ENCODE data around the gene CCL11.

CCL11 gene

GRCh38 chr17:34285286-34285792, at the start of gene CCL11:
Gene CCL11, plus strand, starts transcription at chr17:34285742. Its CDS starts 67 bp downstream, at chr17:34285809.
- no peak within 1 kb of the TSS for H3K27ac ChIP-seq (ENCODE audit: low read depth in 2 of 2, low read length in 2 of 2)
- H3K27me3 ChIP-seq (ENCODE audit: control insufficient read depth in 2 of 2, insufficient read depth in 2 of 2, low read length in 2 of 2), result no peaks in the 10 kb centered on the region
- peaks cover 0 to 2% of the 10 kb centered on the region in 2 donors for H3K9me3 ChIP-seq (ENCODE audit: control insufficient read depth in 2 of 2, low read length in 2 of 2)
- H3K4me1 ChIP-seq (ENCODE audit: control insufficient read depth in 2 of 2, insufficient read depth in 2 of 2, low read length in 2 of 2), result no peaks in the 10 kb centered on the region
- H3K4me3 ChIP-seq (ENCODE audit: low read length in 2 of 2), result no peak within 1 kb of the TSS
- no peaks in the 10 kb centered on the region for H3K36me3 ChIP-seq (ENCODE audit: control insufficient read depth in 2 of 2, insufficient read depth in 2 of 2, low read length in 2 of 2)
- H3K9ac ChIP-seq (ENCODE audit: low read depth in 1 of 2, low read length in 2 of 2), result no peak within 1 kb of the TSS

GRCh38 chr17:34236281-34236892, 49.2 kb upstream of the CCL11 start:
- Histone ChIP-seq H3K27ac (ENCODE audit: low read depth in 2 of 2, low read length in 2 of 2) (no peak overlapping the region), H3K27me3 (ENCODE audit: control insufficient read depth in 2 of 2, insufficient read depth in 2 of 2, low read length in 2 of 2) (no peaks in the 10 kb centered on the region), H3K9me3 (ENCODE audit: control insufficient read depth in 2 of 2, low read length in 2 of 2) (no peaks in the 10 kb centered on the region), H3K9ac (ENCODE audit: low read depth in 1 of 2, low read length in 2 of 2) (no peak overlapping the region), H3K4me1 (ENCODE audit: control insufficient read depth in 2 of 2, insufficient read depth in 2 of 2, low read length in 2 of 2) (peaks cover 5 to 9% of the 10 kb centered on the region in 2 donors), H3K4me3 (ENCODE audit: low read length in 2 of 2) (no peak overlapping the region), H3K36me3 (ENCODE audit: control insufficient read depth in 2 of 2, insufficient read depth in 2 of 2, low read length in 2 of 2) (no peaks in the 10 kb centered on the region)

GRCh38 chr17:34237458-34237857, 48.1 kb upstream of the CCL11 start:
- Histone ChIP-seq H3K9ac (ENCODE audit: low read depth in 1 of 2, low read length in 2 of 2) (no peak overlapping the region), H3K9me3 (ENCODE audit: control insufficient read depth in 2 of 2, low read length in 2 of 2) (no peaks in the 10 kb centered on the region), H3K27me3 (ENCODE audit: control insufficient read depth in 2 of 2, insufficient read depth in 2 of 2, low read length in 2 of 2) (no peaks in the 10 kb centered on the region), H3K36me3 (ENCODE audit: control insufficient read depth in 2 of 2, insufficient read depth in 2 of 2, low read length in 2 of 2) (no peaks in the 10 kb centered on the region), H3K4me3 (ENCODE audit: low read length in 2 of 2) (no peak overlapping the region), H3K27ac (ENCODE audit: low read depth in 2 of 2, low read length in 2 of 2) (no peak overlapping the region), H3K4me1 (ENCODE audit: control insufficient read depth in 2 of 2, insufficient read depth in 2 of 2, low read length in 2 of 2) (peaks cover 5 to 9% of the 10 kb centered on the region in 2 donors)

- H3K4me1 ChIP-seq (ENCODE audit: control insufficient read depth in 2 of 2, insufficient read depth in 2 of 2, low read length in 2 of 2), result no peaks in the 10 kb centered on the region
- H3K4me3 ChIP-seq (ENCODE audit: low read length in 2 of 2), result no peak overlapping the region
- H3K27me3 ChIP-seq (ENCODE audit: control insufficient read depth in 2 of 2, insufficient read depth in 2 of 2, low read length in 2 of 2), result no peaks in the 10 kb centered on the region
- H3K36me3 ChIP-seq (ENCODE audit: control insufficient read depth in 2 of 2, insufficient read depth in 2 of 2, low read length in 2 of 2), result no peaks in the 10 kb centered on the region
- peak overlapping the region in 1 of 2 donors; percentile 48 for H3K27ac ChIP-seq (ENCODE audit: low read depth in 2 of 2, low read length in 2 of 2)
- no peak overlapping the region for H3K9ac ChIP-seq (ENCODE audit: low read depth in 1 of 2, low read length in 2 of 2)
- no peaks in the 10 kb centered on the region for H3K9me3 ChIP-seq (ENCODE audit: control insufficient read depth in 2 of 2, low read length in 2 of 2)
Observed at GRCh38 chr17:34241062-34241461, 44.5 kb upstream of the CCL11 start.

- Histone ChIP-seq H3K9me3 (ENCODE audit: control insufficient read depth in 2 of 2, low read length in 2 of 2) (no peaks in the 10 kb centered on the region), H3K4me3 (ENCODE audit: low read length in 2 of 2) (no peak overlapping the region), H3K4me1 (ENCODE audit: control insufficient read depth in 2 of 2, insufficient read depth in 2 of 2, low read length in 2 of 2) (peaks cover 0 to 4% of the 10 kb centered on the region in 2 donors), H3K27me3 (ENCODE audit: control insufficient read depth in 2 of 2, insufficient read depth in 2 of 2, low read length in 2 of 2) (no peaks in the 10 kb centered on the region), H3K9ac (ENCODE audit: low read depth in 1 of 2, low read length in 2 of 2) (no peak overlapping the region), H3K36me3 (ENCODE audit: control insufficient read depth in 2 of 2, insufficient read depth in 2 of 2, low read length in 2 of 2) (no peaks in the 10 kb centered on the region), H3K27ac (ENCODE audit: low read depth in 2 of 2, low read length in 2 of 2) (peak overlapping the region; percentile 31 to 49)
Observed at GRCh38 chr17:34242587-34243363, 42.8 kb upstream of the CCL11 start.

- Histone ChIP-seq H3K27ac (ENCODE audit: low read depth in 2 of 2, low read length in 2 of 2) (peak overlapping the region in 1 of 2 donors; percentile 49), H3K4me3 (ENCODE audit: low read length in 2 of 2) (no peak overlapping the region)
Observed at GRCh38 chr17:34243364-34244320, 41.9 kb upstream of the CCL11 start.

GRCh38 chr17:34245351-34245905, 40.1 kb upstream of the CCL11 start:
- peak overlapping the region in 1 of 2 donors; percentile 16 for H3K27ac ChIP-seq (ENCODE audit: low read depth in 2 of 2, low read length in 2 of 2)
- no peak overlapping the region for H3K9ac ChIP-seq (ENCODE audit: low read depth in 1 of 2, low read length in 2 of 2)
- no peaks in the 10 kb centered on the region for H3K27me3 ChIP-seq (ENCODE audit: control insufficient read depth in 2 of 2, insufficient read depth in 2 of 2, low read length in 2 of 2)
- H3K36me3 ChIP-seq (ENCODE audit: control insufficient read depth in 2 of 2, insufficient read depth in 2 of 2, low read length in 2 of 2), result no peaks in the 10 kb centered on the region
- no peaks in the 10 kb centered on the region for H3K9me3 ChIP-seq (ENCODE audit: control insufficient read depth in 2 of 2, low read length in 2 of 2)
- H3K4me1 ChIP-seq (ENCODE audit: control insufficient read depth in 2 of 2, insufficient read depth in 2 of 2, low read length in 2 of 2), result peaks cover 0 to 6% of the 10 kb centered on the region in 2 donors
- H3K4me3 ChIP-seq (ENCODE audit: low read length in 2 of 2), result no peak overlapping the region

More at GRCh38 chr17:34243364-34244320, 41.9 kb upstream of the CCL11 start:
- peaks cover 0 to 5% of the 10 kb centered on the region in 2 donors for H3K4me1 ChIP-seq (ENCODE audit: control insufficient read depth in 2 of 2, insufficient read depth in 2 of 2, low read length in 2 of 2)
- H3K9me3 ChIP-seq (ENCODE audit: control insufficient read depth in 2 of 2, low read length in 2 of 2), result no peaks in the 10 kb centered on the region
- H3K36me3 ChIP-seq (ENCODE audit: control insufficient read depth in 2 of 2, insufficient read depth in 2 of 2, low read length in 2 of 2), result no peaks in the 10 kb centered on the region
- no peak overlapping the region for H3K9ac ChIP-seq (ENCODE audit: low read depth in 1 of 2, low read length in 2 of 2)
- H3K27me3 ChIP-seq (ENCODE audit: control insufficient read depth in 2 of 2, insufficient read depth in 2 of 2, low read length in 2 of 2), result no peaks in the 10 kb centered on the region

GRCh38 chr17:34246446-34246845, 39.1 kb upstream of the CCL11 start:
- peak overlapping the region in 1 of 2 donors; percentile 28 for H3K27ac ChIP-seq (ENCODE audit: low read depth in 2 of 2, low read length in 2 of 2)
- H3K9ac ChIP-seq (ENCODE audit: low read depth in 1 of 2, low read length in 2 of 2), result no peak overlapping the region
- H3K9me3 ChIP-seq (ENCODE audit: control insufficient read depth in 2 of 2, low read length in 2 of 2), result no peaks in the 10 kb centered on the region
- H3K4me3 ChIP-seq (ENCODE audit: low read length in 2 of 2), result no peak overlapping the region
- no peaks in the 10 kb centered on the region for H3K36me3 ChIP-seq (ENCODE audit: control insufficient read depth in 2 of 2, insufficient read depth in 2 of 2, low read length in 2 of 2)
- no peaks in the 10 kb centered on the region for H3K27me3 ChIP-seq (ENCODE audit: control insufficient read depth in 2 of 2, insufficient read depth in 2 of 2, low read length in 2 of 2)
- H3K4me1 ChIP-seq (ENCODE audit: control insufficient read depth in 2 of 2, insufficient read depth in 2 of 2, low read length in 2 of 2), result peaks cover 0 to 7% of the 10 kb centered on the region in 2 donors

- no peak overlapping the region for H3K4me3 ChIP-seq (ENCODE audit: low read length in 2 of 2)
- H3K27ac ChIP-seq (ENCODE audit: low read depth in 2 of 2, low read length in 2 of 2), result no peak overlapping the region
- H3K9me3 ChIP-seq (ENCODE audit: control insufficient read depth in 2 of 2, low read length in 2 of 2), result no peaks in the 10 kb centered on the region
- H3K4me1 ChIP-seq (ENCODE audit: control insufficient read depth in 2 of 2, insufficient read depth in 2 of 2, low read length in 2 of 2), result peaks cover 4 to 9% of the 10 kb centered on the region in 2 donors
- no peak overlapping the region for H3K9ac ChIP-seq (ENCODE audit: low read depth in 1 of 2, low read length in 2 of 2)
- no peaks in the 10 kb centered on the region for H3K27me3 ChIP-seq (ENCODE audit: control insufficient read depth in 2 of 2, insufficient read depth in 2 of 2, low read length in 2 of 2)
- H3K36me3 ChIP-seq (ENCODE audit: control insufficient read depth in 2 of 2, insufficient read depth in 2 of 2, low read length in 2 of 2), result no peaks in the 10 kb centered on the region
Observed at GRCh38 chr17:34246881-34247280, 38.7 kb upstream of the CCL11 start.

All from mucosa of rectum (tissue), 2 donors.